ENCODE measurements around the gene PNKP.

PNKP gene

DNA sequence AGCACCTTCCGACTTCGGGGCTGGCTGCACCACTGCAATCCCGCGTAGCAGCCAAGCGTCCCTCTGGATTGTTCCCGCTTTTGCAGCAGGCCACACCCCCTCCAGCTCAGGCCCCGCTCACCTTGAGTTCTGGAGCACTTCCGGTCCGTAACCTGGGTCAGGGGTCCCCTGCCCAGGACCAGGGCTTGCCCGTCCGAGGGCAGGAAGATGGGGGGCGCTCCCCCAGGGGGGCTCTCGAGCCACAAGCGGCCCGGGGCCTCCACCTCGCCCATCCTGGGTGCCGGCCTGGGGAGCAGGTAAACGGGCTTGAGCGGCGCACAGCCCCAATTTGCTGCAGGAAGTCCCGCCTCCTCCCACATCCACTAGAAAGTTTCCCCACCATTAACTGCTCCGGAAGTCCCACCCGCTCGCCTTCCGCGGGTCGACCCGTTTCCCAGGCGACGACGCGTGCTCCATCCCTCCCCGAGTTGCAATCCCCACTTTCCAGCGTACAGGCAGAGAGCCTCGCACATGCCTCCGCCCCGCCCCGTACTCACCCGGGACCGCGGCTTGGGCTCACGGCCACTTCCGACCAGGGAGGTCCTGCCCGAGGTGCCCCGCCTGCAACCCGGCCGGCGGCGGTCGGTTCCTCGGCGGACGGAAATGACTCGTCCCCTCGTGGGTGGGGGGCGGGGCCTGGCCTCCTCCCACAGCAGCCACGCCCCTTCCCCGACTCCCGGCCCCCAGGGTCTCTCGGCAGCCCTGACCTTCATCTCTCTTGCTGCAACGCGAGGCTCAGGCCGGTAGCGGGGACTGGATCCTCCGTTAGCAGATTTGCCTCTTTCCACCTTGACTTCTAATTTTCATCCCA lies at the start of gene PNKP:
TSS of gene PNKP (minus strand) at position 644 of the 850 bp plus-strand sequence. CDS start at position 272, 372 bp downstream.
- Histone ChIP-seq H3K4me1 (ENCODE audit: control insufficient read depth in 5 of 5, insufficient read depth in 5 of 5, low read length in 5 of 5) (peaks cover 8 to 58% (median 50%) of the 10 kb centered on the region in 5 donors), H3K27me3 (ENCODE audit: control insufficient read depth in 5 of 5, insufficient read depth in 4 of 5, low read length in 5 of 5) (no peaks in the 10 kb centered on the region), H3K9ac (ENCODE audit: low read length in 5 of 5) (peak within 1 kb of the TSS in 4 of 5 donors; percentile 58 to 78 (median 74)), H3K36me3 (ENCODE audit: control insufficient read depth in 5 of 5, insufficient read depth in 5 of 5, low read length in 5 of 5) (peaks cover 0 to 38% (median 20%) of the 10 kb centered on the region in 5 donors), H3K4me3 (ENCODE audit: low read depth in 1 of 5, low read length in 5 of 5) (peak within 1 kb of the TSS; percentile 76 to 91 (median 84)), H3K9me3 (ENCODE audit: control insufficient read depth in 5 of 5, low read length in 5 of 5) (no peaks in the 10 kb centered on the region), H3K27ac (ENCODE audit: low read depth, low read length) (peak within 1 kb of the TSS; percentile 90)

DNA sequence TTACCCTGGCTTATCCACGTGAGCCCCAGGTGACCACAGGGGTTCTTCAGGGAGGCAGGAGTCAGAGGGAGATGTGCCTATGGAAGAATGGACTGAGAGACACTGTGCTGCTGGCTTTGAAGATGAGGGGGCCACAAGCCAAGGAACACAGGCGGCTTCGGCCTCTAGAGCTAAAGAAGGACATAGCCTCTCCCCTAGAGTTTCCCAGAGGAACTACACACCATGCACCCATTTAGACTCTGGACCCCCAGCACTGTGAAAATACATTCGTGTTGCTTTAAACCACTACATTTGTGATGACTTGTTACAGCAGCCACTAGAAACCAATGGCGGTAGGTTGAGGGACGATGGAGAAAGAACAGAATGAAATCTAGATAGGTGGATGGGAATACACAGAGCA lies 47.9 kb upstream of the PNKP start:
- no peak overlapping the region for H3K27ac ChIP-seq (ENCODE audit: low read depth, low read length)
- peaks cover 2 to 23% (median 12%) of the 10 kb centered on the region in 5 donors for H3K4me1 ChIP-seq (ENCODE audit: control insufficient read depth in 5 of 5, insufficient read depth in 5 of 5, low read length in 5 of 5)
- H3K36me3 ChIP-seq (ENCODE audit: control insufficient read depth in 5 of 5, insufficient read depth in 5 of 5, low read length in 5 of 5) = peaks cover 0 to 60% (median 32%) of the 10 kb centered on the region in 5 donors
- H3K9me3 ChIP-seq (ENCODE audit: control insufficient read depth in 5 of 5, low read length in 5 of 5) = no peaks in the 10 kb centered on the region
- H3K27me3 ChIP-seq (ENCODE audit: control insufficient read depth in 5 of 5, insufficient read depth in 4 of 5, low read length in 5 of 5) = no peaks in the 10 kb centered on the region
- no peak overlapping the region for H3K4me3 ChIP-seq (ENCODE audit: low read depth in 1 of 5, low read length in 5 of 5)
- H3K9ac ChIP-seq (ENCODE audit: low read length in 5 of 5) = no peak overlapping the region

- H3K27me3 ChIP-seq (ENCODE audit: control insufficient read depth in 5 of 5, insufficient read depth in 4 of 5, low read length in 5 of 5) = no peaks in the 10 kb centered on the region
Measured at GRCh38 chr19:49913720-49914119, 46.3 kb upstream of the PNKP start.

DNA sequence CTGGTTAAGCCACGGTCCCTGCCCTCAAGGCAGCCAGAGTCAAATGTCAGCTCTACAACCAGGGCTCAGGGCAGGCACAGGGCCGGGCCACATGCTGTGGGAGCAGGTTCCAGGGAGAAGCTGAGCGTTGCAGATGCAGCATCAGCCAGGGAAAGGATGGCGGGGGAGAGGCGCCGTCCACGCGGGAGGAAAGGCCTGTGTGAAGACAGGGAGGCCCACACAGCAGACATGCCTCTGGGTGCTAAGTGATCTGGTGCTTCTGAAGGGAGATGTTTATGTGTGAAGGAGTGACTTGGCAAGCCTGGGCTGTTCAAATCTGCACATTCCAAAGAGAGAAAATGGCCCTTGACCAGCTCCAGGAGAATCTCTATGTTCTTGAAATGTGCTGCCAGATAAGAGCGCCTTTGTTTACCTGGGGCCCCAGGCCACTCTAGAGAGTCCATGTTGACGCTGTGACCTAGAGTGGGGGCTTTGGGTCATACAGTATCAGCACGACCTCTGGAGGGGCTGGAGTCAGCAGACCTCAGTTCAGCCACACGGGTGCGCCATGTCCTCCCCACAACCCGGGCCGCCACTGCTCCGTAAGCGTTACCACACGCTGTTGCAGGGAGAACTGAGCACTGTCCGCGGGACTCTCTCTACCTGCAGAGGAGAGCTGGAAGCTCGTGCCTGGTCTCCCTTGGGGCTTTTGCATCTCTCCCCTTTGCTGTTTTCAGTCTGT lies 45.7 kb upstream of the PNKP start:
- Histone ChIP-seq H3K27me3 (ENCODE audit: control insufficient read depth in 5 of 5, insufficient read depth in 4 of 5, low read length in 5 of 5) (no peaks in the 10 kb centered on the region), H3K4me3 (ENCODE audit: low read depth in 1 of 5, low read length in 5 of 5) (no peak overlapping the region), H3K4me1 (ENCODE audit: control insufficient read depth in 5 of 5, insufficient read depth in 5 of 5, low read length in 5 of 5) (peaks cover 2 to 29% (median 15%) of the 10 kb centered on the region in 5 donors), H3K27ac (ENCODE audit: low read depth, low read length) (no peak overlapping the region), H3K9me3 (ENCODE audit: control insufficient read depth in 5 of 5, low read length in 5 of 5) (no peaks in the 10 kb centered on the region), H3K36me3 (ENCODE audit: control insufficient read depth in 5 of 5, insufficient read depth in 5 of 5, low read length in 5 of 5) (peaks cover 0 to 68% (median 40%) of the 10 kb centered on the region in 5 donors), H3K9ac (ENCODE audit: low read length in 5 of 5) (no peak overlapping the region)

More at GRCh38 chr19:49913720-49914119, 46.3 kb upstream of the PNKP start:
- Histone ChIP-seq H3K36me3 (ENCODE audit: control insufficient read depth in 5 of 5, insufficient read depth in 5 of 5, low read length in 5 of 5) (peaks cover 0 to 67% (median 37%) of the 10 kb centered on the region in 5 donors), H3K9me3 (ENCODE audit: control insufficient read depth in 5 of 5, low read length in 5 of 5) (no peaks in the 10 kb centered on the region), H3K27ac (ENCODE audit: low read depth, low read length) (no peak overlapping the region), H3K9ac (ENCODE audit: low read length in 5 of 5) (no peak overlapping the region), H3K4me1 (ENCODE audit: control insufficient read depth in 5 of 5, insufficient read depth in 5 of 5, low read length in 5 of 5) (peaks cover 2 to 29% (median 15%) of the 10 kb centered on the region in 5 donors), H3K4me3 (ENCODE audit: low read depth in 1 of 5, low read length in 5 of 5) (no peak overlapping the region)

- no peaks in the 10 kb centered on the region for H3K9me3 ChIP-seq (ENCODE audit: control insufficient read depth in 5 of 5, low read length in 5 of 5)
- H3K4me3 ChIP-seq (ENCODE audit: low read depth in 1 of 5, low read length in 5 of 5) = no peak overlapping the region
- H3K27me3 ChIP-seq (ENCODE audit: control insufficient read depth in 5 of 5, insufficient read depth in 4 of 5, low read length in 5 of 5) = no peaks in the 10 kb centered on the region
- H3K36me3 ChIP-seq (ENCODE audit: control insufficient read depth in 5 of 5, insufficient read depth in 5 of 5, low read length in 5 of 5) = peaks cover 0 to 67% (median 49%) of the 10 kb centered on the region in 5 donors
- peak overlapping the region in 2 of 5 donors; percentile 5 to 20 for H3K9ac ChIP-seq (ENCODE audit: low read length in 5 of 5)
- H3K27ac ChIP-seq (ENCODE audit: low read depth, low read length) = peak overlapping the region; percentile 7
- peaks cover 0 to 21% (median 10%) of the 10 kb centered on the region in 5 donors for H3K4me1 ChIP-seq (ENCODE audit: control insufficient read depth in 5 of 5, insufficient read depth in 5 of 5, low read length in 5 of 5)
Measured at GRCh38 chr19:49911381-49912145, 44.2 kb upstream of the PNKP start.

DNA sequence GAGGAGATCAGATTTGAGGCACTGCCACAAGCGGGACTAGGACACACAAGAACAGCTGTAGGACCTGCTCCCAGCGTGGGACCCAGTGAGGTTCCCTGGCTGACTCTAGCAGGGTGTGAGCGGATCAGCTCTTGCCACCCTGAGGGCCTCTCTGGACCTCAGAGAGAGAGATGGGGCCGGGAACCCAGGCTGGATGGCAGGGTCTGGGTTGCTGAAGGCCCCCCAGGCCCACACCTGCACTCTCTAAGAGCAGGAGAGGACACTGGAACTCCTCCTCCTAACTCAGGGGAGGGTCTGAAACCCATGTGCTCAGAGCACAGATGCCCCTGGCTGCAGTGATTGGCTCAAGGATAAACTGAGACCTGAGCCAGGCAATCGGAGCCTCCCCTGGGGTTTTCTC lies 42.8 kb upstream of the PNKP start:
- Histone ChIP-seq H3K36me3 (ENCODE audit: control insufficient read depth in 5 of 5, insufficient read depth in 5 of 5, low read length in 5 of 5) (peaks cover 0 to 64% (median 44%) of the 10 kb centered on the region in 5 donors), H3K4me3 (ENCODE audit: low read depth in 1 of 5, low read length in 5 of 5) (no peak overlapping the region), H3K4me1 (ENCODE audit: control insufficient read depth in 5 of 5, insufficient read depth in 5 of 5, low read length in 5 of 5) (peaks cover 0 to 21% (median 10%) of the 10 kb centered on the region in 5 donors), H3K27me3 (ENCODE audit: control insufficient read depth in 5 of 5, insufficient read depth in 4 of 5, low read length in 5 of 5) (no peaks in the 10 kb centered on the region), H3K9ac (ENCODE audit: low read length in 5 of 5) (no peak overlapping the region), H3K9me3 (ENCODE audit: control insufficient read depth in 5 of 5, low read length in 5 of 5) (no peaks in the 10 kb centered on the region), H3K27ac (ENCODE audit: low read depth, low read length) (no peak overlapping the region)

DNA sequence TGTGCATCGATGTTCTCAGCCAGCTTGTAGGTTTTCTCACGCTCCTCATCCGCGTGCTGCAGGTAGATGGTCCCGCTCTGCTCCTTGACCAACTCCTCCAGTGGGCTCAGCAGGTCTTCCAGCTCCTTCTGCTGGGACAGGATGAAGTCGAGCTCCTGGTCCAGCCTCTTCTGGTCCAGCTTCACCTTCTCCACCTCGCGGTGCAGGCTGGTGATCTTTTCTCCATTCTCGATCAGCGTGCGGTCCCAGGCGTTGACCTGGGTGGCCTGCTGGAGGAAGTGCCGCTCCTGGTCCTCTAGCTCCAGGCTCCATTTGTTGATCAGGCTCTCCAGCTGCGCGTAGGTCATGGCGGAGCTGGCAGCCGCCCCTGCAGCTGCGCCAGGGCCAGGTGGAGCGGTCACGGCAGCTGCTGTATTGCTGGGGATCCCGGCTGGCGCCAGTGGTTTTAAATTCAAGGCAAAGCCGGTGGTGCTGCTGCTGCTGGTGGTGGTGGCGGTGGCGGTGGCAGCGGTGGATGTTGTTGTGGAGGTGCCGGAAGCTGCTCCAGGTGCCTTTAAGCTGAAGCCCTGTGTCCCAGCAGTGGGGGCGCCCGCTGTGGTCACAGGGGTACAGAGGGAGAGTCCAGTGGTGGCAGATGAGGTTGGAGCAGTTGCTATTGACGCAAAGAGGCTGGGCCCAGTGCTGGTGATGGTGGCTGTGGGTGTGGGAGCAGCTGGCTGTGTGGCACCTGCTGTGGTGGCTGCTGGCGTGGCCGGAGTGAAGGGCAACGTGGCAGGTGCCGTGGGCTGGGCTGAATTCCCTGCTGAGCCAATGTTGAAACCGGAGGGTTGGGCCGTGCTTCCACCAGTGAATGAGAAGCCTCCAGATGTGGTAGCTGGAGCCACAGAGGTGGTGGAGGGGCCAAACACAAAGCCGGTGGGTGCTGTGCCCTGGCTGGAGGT lies 41.4 kb upstream of the PNKP start:
- H3K9ac ChIP-seq (ENCODE audit: low read length in 5 of 5) = no peak overlapping the region
- H3K27me3 ChIP-seq (ENCODE audit: control insufficient read depth in 5 of 5, insufficient read depth in 4 of 5, low read length in 5 of 5) = no peaks in the 10 kb centered on the region
- no peak overlapping the region for H3K27ac ChIP-seq (ENCODE audit: low read depth, low read length)
- peaks cover 0 to 28% (median 11%) of the 10 kb centered on the region in 5 donors for H3K4me1 ChIP-seq (ENCODE audit: control insufficient read depth in 5 of 5, insufficient read depth in 5 of 5, low read length in 5 of 5)
- H3K9me3 ChIP-seq (ENCODE audit: control insufficient read depth in 5 of 5, low read length in 5 of 5) = no peaks in the 10 kb centered on the region
- peaks cover 0 to 54% (median 38%) of the 10 kb centered on the region in 5 donors for H3K36me3 ChIP-seq (ENCODE audit: control insufficient read depth in 5 of 5, insufficient read depth in 5 of 5, low read length in 5 of 5)
- H3K4me3 ChIP-seq (ENCODE audit: low read depth in 1 of 5, low read length in 5 of 5) = no peak overlapping the region

GRCh38 chr19:49907745-49908446 lies 40.5 kb upstream of the PNKP start:
- Histone ChIP-seq H3K36me3 (ENCODE audit: control insufficient read depth in 5 of 5, insufficient read depth in 5 of 5, low read length in 5 of 5) (peaks cover 0 to 45% (median 31%) of the 10 kb centered on the region in 5 donors), H3K4me3 (ENCODE audit: low read depth in 1 of 5, low read length in 5 of 5) (no peak overlapping the region), H3K9me3 (ENCODE audit: control insufficient read depth in 5 of 5, low read length in 5 of 5) (no peaks in the 10 kb centered on the region), H3K4me1 (ENCODE audit: control insufficient read depth in 5 of 5, insufficient read depth in 5 of 5, low read length in 5 of 5) (peaks cover 0 to 29% (median 11%) of the 10 kb centered on the region in 5 donors), H3K27me3 (ENCODE audit: control insufficient read depth in 5 of 5, insufficient read depth in 4 of 5, low read length in 5 of 5) (no peaks in the 10 kb centered on the region), H3K27ac (ENCODE audit: low read depth, low read length) (no peak overlapping the region), H3K9ac (ENCODE audit: low read length in 5 of 5) (no peak overlapping the region)
